Activated CD4-positive, alpha-beta T cell treated with anti-CD3 and anti-CD28 coated beads, Interleukin-2, amount 50 U/mL, for 1 hour (primary cell): ENCODE measurements around the gene HIPK4.
A peak's percentile ranks its signal among the peaks of the same experiment; 100 is the strongest.

Experiments used
- DNase-seq: peaks from one replicate; pipeline ENCODE4 v3.0.0-alpha.2; 2020

Gene HIPK4

DNA sequence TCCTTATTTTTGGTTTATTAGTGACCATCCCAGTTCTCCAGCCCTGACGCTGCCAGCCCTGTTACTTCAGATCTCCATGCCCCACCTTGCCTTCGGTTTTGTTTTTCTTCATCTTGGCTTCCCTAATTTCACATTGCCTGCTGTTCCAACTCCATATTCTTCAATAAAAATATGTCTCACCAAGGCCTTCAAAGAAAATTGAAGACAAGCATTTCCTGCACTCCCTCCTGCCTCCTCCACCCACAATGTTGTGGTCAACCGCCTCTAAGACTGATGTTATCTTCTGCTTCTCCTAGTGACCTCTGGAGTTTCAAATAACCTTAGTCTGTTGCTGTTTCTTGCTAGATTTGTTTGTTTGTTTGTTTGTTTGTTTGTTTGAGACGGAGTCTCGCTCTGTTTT, 26.9 kb downstream of the HIPK4 start:
- no peak for DNase-seq

DNA sequence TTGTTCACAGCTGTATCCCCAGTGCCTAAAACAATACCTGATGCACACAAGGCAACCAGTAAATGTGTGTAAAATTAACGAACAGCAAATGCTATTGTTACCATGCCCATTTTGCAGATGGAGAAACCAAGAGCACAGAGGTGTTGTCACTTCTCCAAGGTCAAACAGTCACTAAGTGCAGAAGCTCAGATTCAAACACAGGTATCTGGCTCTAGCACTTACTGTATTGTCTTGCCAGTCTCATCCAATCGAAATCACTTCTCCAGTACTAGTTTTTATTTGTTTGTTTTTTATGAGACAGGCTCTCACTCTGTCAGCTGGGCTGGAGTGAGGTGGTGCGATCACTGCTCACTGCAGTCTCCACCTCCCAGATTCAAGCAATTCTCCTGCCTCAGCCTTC, 27.8 kb downstream of the HIPK4 start:
- no peak for DNase-seq

DNA sequence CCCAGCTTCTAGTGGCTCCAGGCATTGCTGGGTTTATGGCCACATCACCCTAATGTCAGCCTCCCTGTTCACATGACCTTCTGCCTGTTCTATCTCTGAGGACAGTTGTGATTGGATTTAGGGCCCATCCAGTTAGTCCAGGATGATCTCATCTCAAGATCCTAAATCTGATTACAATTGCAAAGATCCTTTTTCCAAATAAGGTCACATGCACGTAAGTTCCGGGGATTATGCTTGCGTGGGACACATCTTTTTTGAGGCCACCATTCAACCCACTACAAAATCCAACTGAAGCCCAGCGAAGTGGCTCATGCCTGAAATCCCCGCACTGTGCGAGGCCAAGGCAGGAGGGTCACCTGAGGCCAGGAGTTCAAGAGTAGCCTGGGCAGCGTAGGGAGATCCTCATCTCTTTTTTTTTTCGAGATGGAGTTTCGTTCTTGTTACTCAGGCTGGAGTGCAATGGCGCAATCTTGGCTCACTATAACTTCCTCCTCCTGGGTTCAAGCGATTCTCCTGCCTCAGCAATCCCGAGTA, 29.2 kb downstream of the HIPK4 start:
- no peak for DNase-seq

DNA sequence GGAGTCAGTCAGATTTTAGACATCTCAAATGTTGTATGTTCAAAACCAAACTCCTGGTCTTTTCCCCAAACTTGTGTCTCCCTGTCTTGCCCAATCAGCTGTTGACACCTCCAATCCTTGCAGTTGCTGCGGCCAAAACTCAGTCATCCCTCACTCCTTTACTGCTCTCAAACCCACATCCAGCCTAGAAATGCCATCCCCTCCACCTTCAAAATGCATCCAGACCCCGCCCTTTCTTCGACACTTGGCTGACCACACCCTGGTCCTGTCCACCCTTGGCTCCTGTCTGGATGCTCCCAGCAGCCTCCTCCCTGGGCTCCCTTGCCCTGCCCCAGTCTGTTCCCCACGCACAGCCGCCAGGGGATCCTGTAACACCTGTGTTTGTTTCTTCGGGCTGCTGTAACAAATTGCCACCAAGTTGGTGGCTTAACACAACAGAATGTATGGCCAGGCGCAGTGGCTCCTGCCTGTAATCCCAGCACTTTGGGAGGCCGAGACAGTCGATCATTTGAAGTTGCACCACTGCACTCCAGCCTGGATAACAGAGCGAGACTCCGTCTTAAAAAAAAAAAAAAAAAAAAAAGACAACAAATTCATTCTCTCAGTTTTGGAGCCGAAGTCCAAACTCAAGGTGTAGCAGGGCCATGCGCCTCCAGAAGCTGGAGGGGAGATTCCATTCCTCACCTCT, 29.8 kb downstream of the HIPK4 start:
- no peak for DNase-seq

DNA sequence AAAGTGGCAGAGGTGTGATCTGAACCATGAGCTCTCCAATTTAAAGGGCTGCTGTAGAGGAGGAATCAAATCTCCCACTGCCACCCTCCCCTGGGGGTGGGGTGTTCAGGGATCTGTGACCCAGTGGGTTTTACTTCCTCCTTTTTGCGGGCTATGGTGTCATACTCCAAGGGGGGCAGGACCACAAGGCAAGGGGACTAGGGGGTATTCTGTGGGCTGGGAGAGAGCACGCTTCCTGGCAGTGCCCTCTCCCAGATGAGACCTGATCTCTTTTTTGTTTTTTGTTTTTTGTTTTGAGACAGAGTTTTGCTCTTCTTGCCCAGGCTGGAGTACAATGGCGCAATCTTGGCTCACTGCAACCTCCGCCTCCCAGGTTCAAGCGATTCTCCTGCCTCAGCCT, 31.2 kb downstream of the HIPK4 start:
- no peak for DNase-seq

DNA sequence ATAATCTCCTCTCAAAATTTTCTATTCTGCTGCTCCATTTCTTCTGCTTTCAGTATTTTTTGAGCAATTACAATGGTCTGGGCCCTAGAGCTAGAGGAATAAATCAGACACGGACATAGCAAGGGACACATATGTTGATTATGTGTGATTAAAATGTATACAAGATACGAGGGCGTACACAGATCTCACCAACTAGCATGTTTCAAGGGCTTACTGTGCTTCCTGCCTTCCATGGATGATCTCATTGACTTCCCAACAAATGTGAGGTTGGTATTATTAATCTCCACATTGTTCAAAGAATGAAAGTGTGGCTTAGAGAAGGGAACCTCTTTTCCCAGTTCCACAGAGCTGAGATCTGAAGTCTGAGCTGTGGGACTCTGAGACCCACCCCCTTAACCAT, 32.3 kb downstream of the HIPK4 start:
- no peak for DNase-seq

DNA sequence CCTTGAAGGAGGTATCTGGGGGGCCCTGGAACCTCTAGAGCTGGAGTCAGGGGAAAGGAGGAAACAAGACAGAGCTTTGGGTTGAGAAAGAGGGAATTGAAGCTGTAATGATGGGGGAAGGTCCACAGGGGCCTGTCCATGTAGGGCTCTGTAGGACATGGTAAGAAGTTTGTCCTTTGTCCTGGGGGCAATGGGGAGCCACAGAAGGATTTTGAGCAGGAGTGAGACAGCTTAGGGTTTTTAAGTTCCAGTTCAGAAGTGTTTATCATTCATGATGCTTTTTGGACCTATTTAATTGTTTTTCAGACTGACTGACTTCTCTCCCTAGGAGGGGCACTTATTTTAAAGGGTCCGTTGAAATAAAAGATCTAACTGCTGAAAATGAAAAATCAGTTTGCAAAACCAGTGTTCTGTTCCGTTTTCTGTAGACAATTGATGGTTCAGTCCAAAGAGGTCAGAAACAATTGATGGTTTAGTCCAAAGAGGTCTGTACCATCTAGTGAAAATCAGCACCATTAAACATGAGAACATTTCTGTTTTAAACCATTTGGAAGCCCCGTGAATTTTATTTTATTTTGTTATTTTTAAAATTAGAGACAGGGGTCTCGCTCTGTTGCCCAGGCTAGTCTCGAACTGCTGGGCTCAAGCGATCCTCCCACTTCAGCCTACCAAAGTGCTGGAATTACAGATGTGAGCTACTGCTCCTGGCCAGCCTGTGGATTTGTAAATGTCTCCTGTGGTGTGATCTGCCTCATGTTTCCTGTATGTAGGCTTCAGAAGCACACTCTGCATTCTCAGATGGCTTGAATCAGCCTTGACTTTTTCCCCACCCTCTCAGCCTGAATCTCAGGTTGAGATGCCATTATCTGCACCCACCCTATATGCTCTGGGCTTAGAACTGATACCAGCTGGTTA, 33.0 kb downstream of the HIPK4 start:
- no peak for DNase-seq

DNA sequence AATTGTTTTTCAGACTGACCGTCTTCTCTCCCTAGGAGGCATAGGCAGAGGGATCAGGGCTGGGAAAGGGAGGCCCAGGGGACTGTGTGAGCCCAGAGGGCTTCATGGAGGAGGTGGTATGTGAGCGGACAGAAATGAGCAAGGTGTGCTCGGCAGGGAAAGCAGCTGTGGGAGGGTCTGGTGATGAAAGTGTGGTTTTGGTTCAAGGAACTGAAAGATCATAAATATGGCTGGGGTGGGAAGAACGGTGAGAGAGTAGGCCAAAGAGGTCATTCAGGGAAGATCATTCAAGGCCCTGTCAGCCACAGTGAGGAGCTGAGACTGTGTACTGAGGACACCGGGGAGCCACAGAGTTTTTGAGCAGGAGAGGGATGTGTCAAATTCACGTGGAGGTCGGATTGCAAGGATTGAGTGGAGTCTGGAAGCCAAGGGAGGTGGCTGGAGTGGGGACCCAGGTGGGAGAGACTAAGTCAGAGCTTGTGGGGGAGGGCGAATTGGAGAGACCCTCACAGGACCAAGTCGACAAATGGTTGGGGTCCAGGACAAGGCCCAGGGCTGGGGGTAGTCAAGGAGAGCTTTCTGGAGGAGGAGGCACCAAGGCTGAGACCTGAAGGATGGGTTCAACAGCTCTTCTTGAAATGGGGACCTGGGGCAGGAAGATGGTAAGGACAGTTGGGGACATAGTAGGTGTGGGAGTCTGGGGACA, 33.9 kb downstream of the HIPK4 start:
- no peak for DNase-seq

DNA sequence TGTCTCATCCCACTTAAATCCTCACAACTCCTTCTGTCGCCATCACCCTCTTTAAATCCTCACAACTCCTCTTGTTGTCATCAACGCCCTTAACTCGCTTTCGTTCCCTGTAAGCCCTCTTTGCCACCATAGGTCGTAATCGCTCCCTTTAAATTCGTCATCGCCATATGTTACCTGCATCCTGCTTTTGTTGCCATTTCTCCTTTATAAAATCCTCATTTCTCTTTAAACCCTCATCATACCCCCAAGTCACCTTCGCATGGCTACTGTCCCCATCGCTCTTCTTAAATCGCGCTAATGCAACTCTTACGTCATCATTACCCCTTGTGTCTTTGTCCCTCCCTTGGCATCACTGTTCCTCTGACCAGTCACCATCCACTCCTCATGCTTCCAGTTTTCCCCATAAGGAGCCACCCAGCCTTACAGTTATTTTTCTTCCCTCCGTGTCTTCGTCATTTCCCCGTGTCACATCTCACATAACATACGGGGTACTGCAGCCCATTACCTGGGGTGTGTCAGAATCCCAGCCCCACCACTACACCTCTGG, 40.9 kb downstream of the HIPK4 start:
- DNase-seq, result no peak

DNA sequence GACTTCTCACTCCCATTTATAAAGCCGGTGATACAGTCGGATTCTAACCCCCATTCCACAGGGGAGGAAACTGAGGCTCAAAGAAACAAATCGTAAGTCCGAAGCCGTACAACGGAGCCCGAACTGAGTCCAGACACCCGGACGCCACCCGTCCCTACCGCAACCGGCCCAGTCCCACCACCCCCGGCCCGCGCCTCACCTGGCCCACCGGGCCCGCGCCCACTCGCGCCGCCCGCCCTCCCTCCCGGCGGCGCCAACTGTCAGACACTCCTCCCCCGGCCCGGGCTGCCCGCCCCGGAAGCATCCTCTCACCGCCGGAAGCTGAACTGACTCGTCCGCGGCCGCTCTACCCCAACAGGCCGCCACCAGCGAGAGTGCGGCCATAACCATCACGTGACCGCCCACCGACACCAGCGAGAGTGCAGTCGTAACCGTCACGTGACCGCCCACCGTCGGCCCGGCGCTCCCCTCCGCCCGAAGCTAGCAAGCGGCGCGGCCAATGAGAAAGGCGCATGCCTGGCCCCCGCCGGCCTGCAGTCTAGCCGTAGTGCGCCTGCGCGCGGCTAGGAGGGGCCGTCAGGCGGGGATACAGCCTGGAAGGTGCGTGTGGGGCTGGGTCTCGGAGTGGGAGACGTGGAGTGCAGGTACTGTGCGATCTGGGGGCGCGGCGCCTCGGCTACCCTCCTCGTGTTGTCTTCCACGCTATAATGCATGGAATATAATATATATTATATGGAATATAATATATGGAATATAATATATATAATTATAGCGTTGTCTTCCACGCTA, 41.7 kb downstream of the HIPK4 start, which contains the start of the genes C19orf47 and PLD3:
Gene C19orf47, minus strand, starts transcription at position 273 of the 789 bp plus-strand sequence. CDS start 6,540 bp downstream, outside the sequence.
Gene PLD3, plus strand, starts transcription at position 571 of the 789 bp plus-strand sequence. CDS start 17,789 bp downstream, outside the sequence.
- DNase-seq, result peak; percentile 97

DNA sequence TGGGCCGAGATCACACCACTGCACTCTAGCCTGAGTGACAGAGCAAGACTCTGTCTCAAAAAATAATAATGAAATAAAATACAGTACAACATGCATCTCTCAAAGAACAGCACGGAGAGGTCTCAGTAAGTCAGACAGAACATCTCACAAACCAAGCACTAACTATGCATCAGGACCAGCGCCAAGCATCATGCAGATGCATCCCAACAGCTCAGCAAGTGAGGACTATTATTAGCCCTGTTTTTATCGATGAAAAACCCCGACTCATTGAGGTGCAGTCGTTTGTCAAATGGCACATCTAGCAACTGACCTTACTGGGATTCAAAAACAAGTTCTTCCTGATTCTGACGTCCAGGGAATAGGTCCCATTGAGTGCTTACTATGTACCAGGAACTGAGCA, 45.6 kb downstream of the HIPK4 start:
- no peak for DNase-seq

DNA sequence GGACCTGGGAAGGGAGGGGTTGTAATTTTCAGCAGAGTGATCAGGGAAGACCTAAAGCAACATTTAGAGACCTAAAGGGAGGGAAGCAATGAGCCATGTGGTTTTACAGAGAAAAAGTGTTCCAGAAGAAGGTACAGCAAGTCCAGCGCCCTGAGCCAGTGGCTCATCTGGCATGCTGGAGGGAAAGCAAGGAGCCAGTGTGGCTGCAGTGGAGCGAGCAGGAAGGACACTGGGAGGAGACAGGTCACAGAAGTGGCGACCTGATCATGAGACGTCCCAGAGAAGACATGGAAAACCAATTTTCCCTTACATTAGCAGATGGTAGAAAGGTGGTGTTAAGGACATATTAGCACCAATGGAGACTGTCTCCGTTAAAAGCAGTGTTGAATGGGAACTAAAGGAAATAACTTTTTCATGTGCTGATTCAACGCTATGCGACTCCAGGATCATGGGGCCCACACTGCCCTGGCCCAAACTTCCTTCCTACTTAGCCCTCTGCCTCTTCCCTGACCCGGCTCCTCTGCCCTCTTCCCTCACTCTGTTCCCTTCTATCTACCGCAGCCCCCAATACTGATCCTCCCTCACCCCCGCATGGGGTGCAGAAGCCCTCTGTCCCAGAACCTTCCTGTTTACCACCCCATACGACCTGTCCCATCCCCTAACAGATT, 47.2 kb downstream of the HIPK4 start:
- DNase-seq, result no peak

DNA sequence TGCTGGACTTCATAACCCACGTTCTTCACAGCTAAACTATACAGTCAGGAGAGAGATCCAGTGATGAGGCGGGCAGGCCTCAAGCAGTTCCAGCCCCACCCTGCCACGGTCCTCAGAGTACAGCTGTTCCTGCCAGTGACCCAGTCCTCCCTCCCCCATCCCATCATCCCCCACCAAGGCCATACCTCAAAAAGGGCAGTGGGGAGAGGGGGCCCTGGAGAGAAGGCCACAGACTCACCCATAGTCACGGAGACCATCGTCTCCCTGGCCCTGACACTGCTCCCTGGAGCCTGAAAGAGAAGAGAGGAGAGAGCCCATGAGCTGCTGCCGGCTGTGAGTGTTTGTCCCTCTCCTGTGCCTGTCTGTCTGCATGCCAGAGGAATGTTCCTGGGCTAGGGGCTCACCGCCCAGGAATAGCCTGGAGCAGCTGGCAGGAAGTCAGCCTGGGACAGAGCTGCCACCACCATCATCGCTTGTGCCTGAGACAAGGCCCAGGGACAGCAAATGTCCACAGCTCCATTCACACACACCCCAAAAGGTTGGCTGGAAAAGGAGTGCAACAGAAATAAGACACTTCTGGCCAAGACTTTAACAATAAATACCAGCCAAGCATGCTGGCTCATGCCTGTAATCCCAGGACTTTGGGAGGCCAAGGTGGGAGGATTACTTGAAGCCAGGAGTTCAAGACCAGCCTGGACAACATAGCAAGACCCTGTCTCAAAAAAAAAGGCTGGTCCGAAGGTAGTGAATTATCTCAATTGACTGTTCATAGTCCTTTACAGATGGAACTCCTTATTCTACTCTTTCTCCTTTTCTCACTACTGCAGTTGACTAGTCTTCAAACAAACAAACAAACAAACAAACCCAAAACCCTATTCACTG, 48.1 kb downstream of the HIPK4 start:
- DNase-seq, result no peak

DNA sequence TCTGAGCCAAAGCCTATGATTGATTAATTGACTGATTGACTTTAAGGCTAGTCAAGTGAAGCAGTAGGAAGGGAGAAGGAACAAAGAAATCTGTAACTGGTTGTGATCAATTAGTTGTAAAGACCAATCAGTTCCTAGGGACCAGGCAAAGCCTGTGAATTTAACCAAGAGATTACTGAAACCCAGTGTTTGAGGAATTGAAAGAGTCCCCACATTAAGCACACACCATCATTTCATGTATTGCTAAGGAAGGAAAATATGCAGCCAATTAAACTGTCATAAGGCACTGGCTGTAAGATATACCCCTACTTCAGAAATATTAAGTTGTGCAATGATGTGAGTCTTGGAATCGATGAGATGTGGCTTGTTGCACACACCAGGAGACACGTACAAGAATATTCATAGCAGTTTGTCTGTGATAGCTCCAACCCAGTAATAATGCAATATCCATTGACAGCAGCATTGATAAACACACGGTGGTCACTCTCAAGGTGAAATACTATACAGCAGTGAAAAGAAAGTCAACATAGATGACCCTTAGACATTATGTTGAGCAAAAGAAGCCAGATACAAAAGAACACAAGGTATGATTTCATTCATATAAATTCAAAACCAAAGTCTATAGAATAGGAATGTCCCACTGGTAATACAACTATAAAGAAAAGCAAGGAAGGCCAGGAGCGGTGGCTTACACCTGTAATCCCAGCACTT, 50.8 kb downstream of the HIPK4 start:
- DNase-seq, result no peak

DNA sequence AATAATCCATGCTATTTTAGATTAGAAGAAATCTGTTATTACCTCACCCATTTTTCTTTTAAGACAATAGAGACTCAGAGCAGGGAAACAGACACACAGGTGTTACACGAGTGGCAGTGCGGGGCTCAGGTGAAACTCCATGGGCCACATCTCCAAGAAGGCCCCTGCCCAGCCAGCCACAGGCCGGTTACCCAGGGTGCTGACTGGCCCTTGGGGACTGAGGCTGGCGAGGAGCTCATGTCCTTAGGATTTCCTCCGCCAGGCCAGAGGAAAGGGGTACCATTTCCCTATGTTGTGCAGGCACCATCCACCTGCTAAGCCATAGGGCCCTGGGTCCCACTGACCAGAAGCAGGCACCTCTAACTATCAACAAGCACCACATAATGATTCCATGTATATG, 52.4 kb downstream of the HIPK4 start:
- DNase-seq, result no peak

DNA sequence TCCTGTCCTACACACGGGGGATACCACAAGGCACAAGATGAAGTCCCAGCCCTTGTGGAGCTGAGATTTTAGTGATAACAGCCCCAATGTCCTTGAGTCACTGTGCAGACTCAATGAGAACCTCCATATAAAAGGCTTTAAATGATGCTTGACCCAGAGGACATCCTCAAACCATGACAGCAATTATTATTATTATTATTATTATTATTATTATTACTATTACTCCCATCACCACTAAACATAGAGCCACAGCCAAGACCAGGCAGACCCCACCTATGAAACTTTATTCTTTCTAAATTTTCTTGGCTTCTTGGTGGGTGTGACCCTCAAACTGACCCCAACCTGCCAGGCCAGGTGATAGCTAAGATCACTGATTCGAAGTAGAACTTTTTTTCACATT, 52.9 kb downstream of the HIPK4 start:
- no peak for DNase-seq

DNA sequence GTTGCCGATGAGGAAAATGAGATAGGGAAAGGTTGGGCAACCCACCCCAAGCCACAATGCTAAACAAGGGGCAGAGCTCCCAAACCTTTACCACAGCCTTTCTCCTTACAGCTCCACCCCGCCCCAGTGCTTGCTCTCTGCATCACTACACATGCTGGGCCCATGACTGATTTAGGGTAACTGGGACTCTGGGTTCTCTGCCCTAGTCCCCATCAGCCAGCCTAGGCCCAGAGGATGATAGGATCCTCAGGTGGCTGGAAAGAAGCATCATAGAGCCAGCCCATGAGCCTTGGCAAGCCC, 53.4 kb downstream of the HIPK4 start:
- no peak for DNase-seq

DNA sequence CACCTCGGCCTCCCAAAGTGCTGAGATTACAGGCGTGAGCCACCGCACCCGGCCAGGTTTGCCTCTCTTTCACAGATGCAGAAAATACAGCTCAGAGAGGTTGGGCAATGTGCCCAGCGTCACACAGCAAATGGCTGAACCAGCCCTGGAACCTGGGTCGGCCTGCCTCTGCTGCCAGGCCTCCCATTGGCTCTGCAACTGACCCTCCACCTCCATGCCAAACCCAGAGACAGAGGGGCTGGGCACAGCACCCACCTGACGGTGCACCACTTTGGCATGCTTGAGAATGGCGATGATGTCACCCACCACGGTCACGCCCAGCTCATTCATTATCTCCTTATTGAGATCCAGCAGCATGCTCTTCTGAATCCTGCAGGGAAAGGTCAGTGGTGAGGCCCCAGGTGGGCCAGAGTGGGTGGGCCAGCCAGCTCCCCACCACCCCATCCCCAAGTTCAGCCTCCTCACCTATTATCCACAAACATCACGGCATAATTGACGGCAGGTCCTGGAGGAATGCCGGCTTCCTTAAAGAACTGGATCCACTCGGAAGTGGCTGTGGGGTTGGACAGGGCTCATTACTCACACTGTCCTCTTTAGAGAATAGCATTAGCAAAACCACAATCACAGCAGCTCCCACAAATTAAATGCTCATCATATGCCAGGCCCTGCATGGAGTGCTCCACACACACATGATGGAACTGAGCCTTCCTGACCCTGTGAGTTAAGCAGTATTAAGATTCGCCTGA, 54.0 kb downstream of the HIPK4 start:
- no peak for DNase-seq

DNA sequence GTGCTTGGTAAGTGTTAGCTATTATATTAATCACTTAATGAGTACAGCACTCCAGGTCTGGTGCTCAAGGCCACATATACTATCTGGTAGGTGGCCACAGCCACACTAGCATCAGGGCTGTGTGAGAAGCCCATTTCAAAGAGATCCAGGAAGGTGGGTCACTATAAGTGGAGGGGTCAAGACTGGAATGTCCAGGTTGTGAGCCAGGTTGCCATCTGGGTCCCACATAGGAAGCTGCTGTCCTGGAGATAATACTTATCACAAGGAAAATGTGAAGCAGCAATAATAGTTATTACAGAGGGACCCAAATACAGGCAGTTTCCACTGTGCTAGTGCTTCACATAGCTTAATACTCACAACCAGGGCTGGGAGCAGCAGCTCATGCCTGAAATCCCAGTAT, 54.9 kb downstream of the HIPK4 start:
- DNase-seq, result no peak
